ENCODE data around the gene SOBP.
"Not testable (repeated sequence)": the region's sequence is repeated elsewhere in the genome, so short reads cannot be mapped to it uniquely, and the experiment has no call there.

SOBP gene

DNA sequence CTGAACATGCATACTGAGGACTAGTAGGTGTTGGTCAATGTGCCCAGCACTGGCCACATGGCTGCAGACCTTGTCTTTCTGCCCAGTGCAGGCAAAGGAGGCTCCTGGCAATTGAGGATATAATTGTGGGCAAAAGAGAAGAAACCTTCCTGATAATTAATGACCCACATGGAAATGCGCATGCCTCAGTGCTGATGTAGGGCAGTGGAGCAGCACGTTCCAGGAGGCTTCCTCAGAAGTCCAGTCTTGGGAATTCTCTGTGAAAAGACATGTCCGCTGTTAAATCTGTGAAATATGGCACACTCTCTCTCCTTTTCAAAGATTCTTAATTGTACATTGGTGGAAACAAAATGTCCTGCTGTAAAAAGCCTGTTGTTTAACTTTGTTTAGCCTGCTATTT lies 34.7 kb downstream of the SOBP start:
- no peak for DNase-seq

DNA sequence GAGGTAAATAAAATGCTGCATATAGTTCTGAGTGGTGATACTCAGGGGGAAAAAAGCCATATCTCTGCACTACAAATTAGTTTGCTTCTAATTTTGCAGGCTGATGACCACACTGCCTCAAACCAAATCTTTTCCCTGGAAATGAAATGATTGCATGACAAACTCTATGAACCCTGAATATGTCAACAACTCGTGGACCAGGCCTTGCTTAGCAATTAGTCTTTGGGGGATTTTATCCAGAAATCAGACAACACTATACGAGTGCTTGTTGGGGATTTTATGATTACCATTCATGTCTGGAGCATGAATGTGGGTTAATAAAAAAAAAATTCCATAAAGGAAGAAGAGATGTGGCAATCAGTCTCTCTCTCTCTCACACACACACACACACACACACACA lies 42.0 kb downstream of the SOBP start:
- DNase-seq, result no peak

DNA sequence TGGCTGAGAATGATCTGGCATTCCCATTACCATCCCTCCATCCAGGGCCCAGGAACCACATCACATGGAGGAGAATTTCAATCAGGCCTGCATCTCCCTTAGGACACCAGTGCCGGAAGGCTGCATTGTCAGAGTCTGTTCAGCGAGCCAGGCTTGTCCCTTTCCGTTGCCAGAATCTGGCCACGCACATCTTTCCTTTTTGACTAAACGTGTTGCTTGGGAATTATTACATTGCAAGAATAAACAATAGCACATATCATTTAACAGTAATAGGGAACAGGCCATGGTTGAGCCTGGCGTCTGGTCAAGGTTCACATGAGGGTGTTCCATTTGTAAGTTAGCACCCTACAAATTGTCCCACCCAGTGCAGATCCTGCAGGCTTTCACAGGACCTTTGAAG lies 42.8 kb downstream of the SOBP start:
- no peak for DNase-seq

DNA sequence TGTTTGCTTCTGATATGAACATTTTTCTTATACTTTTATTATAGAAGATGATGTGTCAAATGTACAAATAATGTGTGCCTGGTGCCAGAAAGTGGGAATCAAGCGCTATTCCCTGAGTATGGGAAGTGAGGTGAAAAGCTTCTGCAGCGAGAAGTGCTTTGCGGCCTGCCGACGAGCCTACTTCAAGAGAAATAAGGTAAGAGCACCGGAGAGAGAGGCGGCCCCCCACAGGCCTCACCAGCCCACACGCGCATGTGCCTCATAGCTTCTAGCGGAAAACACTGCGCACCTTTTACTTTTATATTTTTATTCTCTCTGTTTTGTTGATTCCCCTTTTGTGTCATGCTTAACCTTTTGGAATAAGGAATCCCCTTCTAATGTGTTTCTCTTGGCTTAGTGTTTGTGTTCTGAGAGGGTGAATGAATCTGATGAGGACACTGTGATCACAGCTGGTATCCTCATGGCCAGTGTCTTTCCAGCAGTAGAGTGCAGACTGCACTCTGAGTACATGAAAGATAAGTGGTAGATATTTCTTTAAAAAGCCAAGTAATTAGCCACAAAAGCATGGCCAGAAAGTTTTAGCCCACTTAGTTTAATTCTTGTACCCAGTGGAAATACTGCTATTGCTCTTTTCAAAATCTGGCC lies 43.6 kb downstream of the SOBP start:
- no peak for DNase-seq

DNA sequence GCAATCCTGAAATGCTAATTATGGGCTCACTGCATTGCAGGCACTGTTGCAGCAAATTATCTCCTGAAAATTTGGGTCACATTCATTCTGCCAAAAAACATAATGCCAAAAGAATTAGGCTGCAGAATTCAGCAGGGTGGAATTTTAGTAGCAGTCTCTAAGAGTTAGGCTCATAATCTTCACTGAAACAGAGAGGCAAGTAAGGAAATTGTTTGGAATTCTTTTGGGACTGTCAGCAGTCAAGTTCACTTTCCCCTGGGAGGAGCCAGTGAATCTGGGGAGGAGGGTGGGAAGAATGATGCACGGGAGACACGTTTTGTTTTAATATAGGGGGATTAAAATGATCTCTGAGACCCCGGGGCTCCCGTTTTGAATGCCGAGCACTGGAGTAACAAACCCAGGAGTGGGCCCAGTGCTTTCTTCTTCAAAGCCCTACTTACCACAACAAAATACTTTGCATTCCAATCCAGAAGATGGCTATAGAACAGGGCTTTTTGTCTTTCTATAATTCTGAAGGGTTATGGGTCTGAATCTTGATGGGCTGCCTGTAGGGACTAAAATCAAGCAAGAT lies 44.7 kb downstream of the SOBP start:
- DNase-seq, result no peak

DNA sequence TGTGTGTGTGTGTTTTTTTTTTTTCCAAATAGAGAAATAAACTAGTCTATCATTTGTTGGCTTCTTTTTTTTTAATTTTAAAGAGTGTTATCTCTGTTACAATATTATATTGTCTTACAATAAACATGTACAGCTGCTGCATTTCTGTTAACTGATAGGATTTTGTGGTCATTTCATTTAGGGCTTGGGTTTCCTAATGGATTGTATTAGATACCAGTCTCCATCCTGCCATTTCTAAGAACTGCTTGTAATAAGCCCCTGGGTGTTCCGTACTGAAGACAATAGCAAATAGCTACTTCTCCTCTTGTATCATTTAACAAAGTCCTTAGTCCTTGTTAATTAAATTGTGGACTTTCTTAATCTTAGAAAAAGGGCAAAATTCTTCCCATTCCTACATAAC lies 45.7 kb downstream of the SOBP start:
- no peak for DNase-seq

DNA sequence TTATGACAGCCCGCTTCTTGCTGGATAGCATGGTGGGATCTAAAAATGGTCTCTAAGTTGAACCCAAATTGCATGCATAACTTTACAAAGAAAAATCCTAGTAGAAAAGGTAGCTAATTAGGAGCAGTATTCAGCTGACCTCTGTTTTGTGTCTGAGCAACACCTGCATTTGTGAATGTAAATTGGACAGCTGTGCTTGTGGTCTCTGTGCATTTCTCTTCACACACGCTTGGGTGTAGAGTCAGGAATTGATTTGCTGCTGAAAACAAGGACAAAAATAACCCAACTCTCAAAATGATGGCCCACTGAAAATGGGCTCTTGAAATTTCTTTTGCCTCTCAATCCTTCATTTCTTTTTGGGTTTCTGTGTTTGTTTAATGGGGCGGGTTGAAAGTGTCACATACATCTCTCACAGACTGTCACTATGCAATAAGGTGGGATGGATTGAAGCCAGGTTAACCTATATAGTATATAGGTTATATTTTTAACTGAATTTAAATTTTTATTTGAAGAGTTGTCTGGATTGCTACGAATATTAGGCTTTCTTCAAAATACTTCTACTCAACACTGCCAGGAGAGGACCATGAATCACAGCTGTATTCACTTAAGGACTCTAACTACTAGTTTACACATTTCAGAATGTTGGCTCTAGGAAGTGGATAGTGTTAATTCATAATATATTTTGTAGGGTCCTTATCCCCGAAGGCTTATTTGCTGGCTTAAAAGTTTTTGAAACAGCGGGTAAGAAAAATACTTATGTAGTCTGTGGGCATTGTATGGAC lies 46.5 kb downstream of the SOBP start:
- no peak for DNase-seq

DNA sequence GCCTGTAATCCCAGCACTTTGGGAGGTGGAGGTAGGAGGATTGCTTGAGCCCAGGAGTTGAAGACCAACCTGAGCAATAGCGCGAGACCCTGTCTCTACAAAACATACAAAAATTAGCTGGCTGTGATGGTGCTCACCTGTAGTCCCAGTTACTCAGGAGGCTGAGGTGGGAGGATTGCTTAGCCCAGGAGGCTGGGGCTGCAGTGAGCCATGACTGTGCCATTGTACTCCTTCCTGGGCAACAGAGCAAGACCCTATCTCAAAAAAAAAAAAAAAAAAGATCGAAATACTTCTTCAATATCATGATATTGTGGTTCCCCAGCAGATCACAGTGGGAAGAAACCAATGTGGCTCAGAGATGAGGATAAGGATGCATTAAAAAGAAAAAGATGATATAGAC lies 47.6 kb downstream of the SOBP start:
- DNase-seq, result no peak

DNA sequence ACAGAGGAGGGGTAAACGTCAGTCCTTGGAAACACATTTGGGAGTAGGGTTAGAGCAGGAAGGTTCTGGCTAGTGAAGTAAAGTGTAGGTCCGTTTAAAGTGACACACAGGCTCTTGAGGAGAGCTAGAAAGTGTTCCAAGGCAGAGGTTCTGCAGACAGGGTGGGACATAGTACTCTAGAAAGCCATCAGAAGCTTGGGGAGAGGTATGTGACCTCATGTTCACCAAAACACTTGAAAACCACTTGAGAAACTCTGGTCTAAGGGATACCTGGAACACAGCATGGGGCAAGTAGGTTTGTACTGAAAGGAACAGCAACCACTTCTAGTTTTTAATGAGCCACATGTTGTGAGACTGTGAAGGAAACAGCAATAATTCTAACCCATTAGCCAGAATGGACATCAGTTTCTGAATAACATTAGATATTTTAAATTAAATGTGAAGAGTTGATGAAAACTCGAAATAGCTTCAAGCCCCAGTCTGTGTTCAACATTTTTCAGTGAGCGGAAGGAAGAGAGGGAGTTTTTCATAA lies 49.0 kb downstream of the SOBP start:
- DNase-seq, result no peak

DNA sequence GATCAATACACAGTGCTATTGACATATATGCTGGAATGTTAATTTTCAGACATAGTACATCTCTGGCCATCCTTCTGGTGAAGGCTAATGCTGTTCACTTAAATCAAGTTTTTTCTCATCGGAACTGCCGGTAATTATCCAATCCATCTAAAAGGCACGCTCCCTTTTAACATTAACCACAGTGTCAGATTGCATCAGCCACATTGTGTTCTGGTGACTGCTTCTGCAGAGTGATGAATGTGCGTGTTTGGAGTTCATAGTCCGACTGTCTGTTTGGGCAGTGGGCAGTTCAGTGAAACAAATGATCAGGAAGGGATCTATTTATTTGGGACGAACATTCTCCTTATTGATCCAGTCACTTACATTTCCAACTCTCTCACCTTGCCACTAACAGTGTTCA lies 49.5 kb downstream of the SOBP start:
- no peak for DNase-seq

DNA sequence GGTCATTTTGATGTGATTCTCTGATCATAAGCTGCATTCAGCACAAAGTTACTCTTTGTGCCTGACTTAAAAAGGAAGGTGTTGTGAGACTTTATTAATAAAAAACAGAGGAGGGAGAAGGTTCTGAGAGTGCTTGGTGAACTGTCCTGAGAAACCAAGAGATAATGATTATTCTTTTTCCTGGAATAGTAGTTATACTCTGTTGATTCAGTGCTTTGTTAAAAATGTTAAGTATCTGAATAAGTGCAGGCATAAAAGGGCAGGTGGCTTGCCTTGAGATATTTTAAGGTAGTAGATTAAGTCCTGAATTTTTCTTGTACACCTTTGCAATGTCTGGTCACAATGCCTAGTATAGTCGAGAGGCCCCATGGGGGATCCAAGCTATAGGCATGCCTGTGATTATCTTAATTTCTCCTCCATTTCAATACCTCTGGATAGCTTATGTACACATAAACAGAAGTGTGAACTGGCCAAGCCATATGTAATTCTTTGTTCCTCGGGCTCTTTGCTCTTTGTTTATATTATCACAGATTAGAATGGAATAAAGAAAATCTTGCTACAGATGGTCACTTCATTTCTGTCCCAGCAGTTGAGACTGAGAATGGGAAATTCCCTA lies 50.0 kb downstream of the SOBP start:
- no peak for DNase-seq

DNA sequence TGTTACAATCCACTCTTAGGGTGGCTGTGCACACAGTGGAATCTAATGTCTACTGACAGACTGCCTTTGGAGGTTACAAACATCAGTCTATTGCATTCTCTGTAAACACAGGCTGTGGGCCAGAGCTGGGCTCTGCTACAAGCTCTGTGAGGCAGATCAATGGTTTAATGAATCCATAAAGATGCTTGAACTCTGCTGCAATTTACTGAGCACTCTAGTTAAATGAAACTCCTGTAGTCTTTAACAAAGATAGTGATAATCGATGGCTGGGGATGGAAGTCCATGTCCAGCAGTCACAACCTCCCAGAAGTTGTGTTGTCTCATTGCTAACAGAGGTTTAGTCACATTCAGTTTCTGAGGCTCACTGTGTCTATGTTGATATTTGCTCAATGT lies 50.5 kb downstream of the SOBP start:
- DNase-seq, result no peak

DNA sequence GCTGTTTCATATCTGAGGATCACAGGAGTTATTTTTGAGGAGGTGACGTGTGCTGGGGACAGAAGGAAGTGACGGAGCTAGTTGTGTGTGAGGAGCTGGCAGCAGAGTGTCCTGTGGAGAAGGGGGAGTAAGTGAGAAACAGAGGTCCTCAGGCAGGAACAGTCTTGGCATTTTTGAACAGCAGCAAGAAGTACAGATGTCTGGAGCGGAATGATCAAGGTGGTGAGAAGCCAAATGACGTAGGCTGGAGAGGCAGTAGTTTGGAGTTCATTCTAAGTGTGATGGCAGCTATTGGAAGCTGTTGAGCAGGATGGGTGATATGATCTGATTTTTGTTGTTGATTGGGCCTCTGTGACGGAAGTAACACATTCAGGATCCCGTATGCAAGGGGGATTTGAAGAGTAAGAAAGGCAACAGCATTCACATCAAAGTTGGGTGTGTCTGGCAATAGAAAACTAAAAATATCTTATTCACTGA lies 52.3 kb downstream of the SOBP start:
- DNase-seq, result no peak

DNA sequence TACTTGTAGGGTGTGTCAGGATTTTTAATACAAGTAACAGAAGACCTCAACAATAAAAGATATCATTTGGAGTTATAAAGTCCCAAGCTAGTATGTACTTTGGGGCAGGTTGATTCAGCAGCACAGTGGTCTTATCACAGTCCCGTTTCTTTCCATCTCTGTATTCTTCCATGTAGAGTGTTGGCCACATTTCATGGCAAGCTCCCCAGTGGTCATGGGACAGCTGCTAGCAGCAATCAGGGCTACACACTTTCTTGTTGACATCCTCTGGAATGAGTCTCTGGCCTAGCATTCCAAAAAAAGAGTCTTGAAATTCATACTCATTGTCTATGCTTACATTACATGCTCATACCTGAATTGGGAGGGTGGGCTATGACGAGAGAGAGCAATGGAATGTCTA lies 53.2 kb downstream of the SOBP start:
- DNase-seq, result no peak

DNA sequence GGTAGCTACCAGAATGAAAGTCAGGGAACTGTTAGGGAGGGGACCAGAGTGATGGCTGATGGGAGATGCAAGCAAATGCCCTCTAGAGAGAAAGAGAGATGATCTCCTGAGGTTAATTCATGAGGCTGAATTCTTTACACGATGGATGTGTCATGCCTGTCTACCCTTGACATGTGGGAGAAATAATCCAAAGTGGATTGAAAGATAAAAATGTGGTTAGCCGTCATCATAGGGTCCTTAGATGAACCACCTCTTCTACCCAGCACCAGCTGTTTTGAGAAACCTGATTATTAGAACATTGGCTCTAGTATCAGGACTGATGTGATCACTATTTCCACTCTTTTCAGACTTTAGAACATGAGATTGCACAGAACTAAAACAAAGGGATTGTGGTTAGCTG lies 53.6 kb downstream of the SOBP start:
- no peak for DNase-seq

DNA sequence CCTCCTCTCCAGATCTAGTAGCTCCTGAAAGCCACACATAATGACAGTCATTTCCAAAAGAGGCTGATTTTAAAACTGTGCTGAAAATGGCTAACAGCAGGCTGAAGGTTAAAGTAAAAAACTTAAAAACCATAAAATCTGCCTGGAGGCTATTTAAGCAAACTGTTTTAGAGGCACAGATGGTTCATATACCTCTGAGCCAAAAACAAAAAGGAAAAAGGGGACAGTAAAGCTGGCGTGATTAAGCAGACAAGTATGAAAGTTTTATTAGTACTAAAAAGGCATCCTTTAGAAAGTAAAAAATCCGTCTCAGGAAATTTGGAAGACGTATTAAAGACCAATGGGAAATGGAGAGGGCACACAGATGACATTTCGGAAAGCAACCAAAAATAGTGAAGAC lies 55.8 kb downstream of the SOBP start:
- no peak for DNase-seq

DNA sequence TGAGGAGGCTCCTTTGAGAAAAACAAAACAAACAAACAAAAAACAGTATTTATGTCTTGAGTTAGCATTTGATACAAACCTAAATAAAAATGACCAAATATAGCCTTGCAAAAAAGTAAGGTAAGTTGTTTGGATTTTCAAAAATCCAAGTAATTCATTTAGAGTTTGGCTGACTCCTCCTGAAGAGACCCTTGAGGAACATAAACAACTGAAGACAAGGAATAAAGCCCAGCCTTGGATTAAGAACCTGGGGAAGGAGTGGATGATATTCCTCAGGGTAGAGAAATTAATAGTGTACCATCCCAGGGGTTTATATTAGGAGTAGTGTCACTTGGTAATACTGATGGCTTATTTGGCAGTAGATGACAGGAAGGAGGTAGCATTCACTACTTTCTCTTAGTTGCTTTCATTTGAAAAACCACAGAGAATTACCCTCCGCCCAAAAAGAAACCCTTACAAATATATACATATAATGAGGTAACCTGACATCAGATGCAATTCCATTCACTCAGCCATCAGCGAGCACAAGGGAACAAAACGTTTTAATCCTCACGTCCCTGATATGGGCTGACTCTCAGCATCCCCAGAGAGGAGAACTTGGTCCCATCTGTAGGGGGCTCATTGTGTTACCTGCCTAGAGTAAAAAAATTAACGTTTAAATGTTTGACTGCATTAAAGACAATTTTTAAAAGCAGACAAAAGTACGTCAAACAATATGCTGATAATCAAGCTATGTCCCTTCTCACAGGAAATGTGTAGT lies 57.0 kb downstream of the SOBP start:
- DNase-seq, result no peak

DNA sequence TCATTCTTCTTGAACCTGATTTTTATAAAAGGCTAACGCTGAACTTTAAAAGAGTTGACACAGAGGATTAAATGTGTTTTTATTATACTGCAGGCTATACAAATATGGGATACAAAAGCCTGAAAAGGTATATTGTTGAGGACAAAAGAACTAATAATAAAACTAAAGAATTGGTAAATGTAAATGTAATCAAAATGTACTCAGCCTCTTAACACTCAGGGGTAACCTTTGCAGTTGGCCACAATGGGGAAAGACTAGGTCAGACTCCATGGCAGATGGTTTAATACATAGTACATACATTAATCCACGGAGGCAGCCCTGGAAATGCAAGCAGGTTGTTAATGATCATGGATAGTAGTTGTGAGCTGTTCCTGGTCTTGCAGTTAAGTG lies 57.5 kb downstream of the SOBP start:
- no peak for DNase-seq

DNA sequence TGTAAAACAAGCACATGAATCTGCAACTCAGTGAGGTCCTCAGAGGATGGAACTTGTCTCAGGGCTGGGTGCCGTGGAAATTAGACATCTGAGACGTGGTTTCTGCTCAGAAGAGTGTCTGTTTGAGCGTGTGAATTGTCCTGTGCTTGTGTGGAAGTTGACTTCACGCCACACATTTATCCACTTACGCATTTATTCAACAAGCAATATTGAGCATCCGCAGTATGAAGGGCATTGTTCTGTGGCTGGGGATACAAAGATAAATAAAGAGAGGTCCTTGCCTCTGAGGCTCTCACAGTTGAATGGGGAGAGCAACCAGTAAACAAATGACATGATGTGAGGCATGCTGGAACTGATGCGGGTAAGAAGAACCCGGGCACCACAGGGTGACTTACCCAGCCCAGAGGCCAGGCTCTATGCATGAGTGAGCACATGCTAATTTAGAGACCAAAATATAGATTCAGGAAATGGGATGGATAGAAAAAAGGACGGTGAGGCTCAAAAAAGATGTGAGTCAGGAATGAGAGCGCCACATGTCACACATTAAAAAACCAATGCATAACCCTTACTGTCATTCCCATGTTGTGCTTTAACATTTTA lies 60.4 kb downstream of the SOBP start:
- no peak for DNase-seq

DNA sequence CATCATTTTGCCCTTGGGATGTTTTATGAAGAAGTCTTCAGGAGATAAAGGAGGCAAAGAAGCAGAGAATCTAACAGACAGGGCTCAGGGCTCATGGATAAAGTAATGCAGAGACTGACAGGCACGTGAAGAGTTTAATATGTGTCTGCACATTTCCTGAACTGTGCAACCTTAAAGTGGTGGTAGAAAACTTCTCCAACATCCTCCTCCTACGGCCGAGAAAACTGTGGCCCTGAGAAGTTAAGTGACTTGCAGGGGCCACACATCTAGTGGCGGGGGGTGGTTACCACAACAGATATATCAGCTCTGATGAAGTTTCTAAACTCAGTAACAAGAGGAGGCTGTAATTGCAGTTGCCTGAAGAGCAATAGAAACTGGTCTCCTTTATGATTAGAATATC lies 61.0 kb downstream of the SOBP start:
- DNase-seq, result no peak

DNA sequence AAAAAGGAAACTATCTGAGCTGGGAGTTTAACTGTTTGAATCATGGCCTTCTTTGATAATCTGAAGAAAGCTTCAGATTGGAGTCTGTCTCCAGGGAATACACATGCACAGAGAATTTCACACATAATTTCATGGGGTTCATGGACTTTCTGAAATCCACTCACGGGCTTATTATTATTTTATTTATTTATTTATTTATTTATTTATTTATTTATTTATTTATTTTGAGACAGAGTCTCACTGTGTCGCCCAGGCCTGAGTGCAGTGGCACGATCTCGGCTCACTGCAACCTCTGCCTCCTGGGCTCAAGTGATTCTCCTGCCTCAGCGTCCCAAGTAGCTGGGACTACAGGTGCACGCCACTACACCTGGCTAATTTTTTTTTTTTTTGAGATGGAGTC lies 63.2 kb downstream of the SOBP start:
- not testable (repeated sequence) for DNase-seq

DNA sequence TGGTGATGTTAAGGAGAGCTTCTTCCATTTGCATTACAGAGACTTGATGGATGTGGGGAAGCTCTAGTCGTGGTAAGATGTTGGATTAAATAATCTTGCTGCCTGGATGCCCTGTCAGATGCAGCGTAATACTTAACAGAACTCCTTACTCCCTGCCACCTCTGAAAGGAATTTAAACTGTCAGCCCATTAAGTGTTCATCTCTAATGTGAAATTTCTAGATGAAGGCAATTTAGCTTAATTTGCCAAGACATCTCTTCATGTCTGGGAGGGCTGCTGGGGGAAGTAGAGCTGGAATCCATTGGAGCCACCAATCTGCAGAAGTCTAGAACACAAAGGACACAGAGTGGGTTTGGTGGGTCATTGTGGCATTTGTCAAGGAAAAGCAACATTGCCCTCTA lies 64.4 kb downstream of the SOBP start:
- no peak for DNase-seq

DNA sequence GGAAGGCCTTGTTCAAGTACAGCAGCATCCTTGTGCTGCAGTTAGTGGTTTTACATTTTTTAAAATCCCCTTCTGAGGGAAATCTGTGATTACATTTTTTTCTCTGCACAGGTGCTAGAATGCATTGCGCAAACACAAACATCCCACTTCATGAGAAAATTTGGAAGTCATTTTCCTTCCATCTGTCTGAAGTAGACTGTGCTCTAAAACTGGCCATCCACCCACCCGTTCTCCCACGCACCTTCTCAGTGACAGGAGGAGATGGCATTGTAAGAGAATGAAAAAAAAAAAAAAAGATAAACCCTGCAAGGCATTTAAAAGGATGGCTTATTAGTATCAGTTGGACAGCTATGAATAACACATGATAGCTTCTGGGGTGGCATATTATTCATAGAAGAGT lies 65.0 kb downstream of the SOBP start:
- no peak for DNase-seq

Data from NCI-H1436 treated with DMSO at 0.1 percent for 48 hours (cell line).